Loucy (cell line): ENCODE measurements around the gene ZFP91.

Experiments used
- H2AFZ ChIP-seq: fragments of 200-600 bp; sonication (generic); 2 replicates; pipeline ENCODE4 v1.6.0; 2016; ENCODE audit warnings: antibody characterized with exemption, mild to moderate bottlenecking, low read length, moderate library complexity
- H3F3A ChIP-seq: fragments of 200-600 bp; 2 replicates; pipeline ENCODE4 v1.6.0; 2016; ENCODE audit warnings: antibody characterized with exemption, low read depth, mild to moderate bottlenecking
- H3K27me3 ChIP-seq: fragments of 200-600 bp; sonication (generic); 2 replicates; pipeline ENCODE4 v1.6.1; 2014; ENCODE audit warnings: low read length, mild to moderate bottlenecking; ENCODE audit not compliant: insufficient read depth, poor library complexity, severe bottlenecking
- H3K36me3 ChIP-seq: fragments of 200-600 bp; sonication (generic); 2 replicates; pipeline ENCODE4 v1.6.1; 2016; ENCODE audit warnings: low read length; ENCODE audit not compliant: insufficient read depth
- H3K4me1 ChIP-seq: fragments of 200-600 bp; sonication (generic); 2 replicates; pipeline ENCODE4 v1.5.1; 2014; ENCODE audit warnings: low read length, mild to moderate bottlenecking; ENCODE audit not compliant: insufficient read depth, poor library complexity, severe bottlenecking
- H3K4me2 ChIP-seq: fragments of 200-600 bp; sonication (generic); 2 replicates; pipeline ENCODE4 v1.6.0; 2014; ENCODE audit warnings: antibody characterized with exemption, low read length, low read depth, mild to moderate bottlenecking; ENCODE audit not compliant: poor library complexity, severe bottlenecking
- H3K4me3 ChIP-seq: fragments of 200-600 bp; sonication (generic); 2 replicates; pipeline ENCODE4 v1.5.1; 2014; ENCODE audit warnings: low read length, mild to moderate bottlenecking, mixed read lengths; ENCODE audit not compliant: poor library complexity, severe bottlenecking
- H3K79me2 ChIP-seq: fragments of 200-600 bp; sonication (generic); 2 replicates; pipeline ENCODE4 v1.6.1; 2014; ENCODE audit warnings: low read length; ENCODE audit not compliant: insufficient read depth
- H3K9ac ChIP-seq: fragments of 200-600 bp; sonication (generic); 2 replicates; pipeline ENCODE4 v1.6.0; 2014; ENCODE audit warnings: mild to moderate bottlenecking, low read depth, low read length, moderate library complexity; ENCODE audit not compliant: poor library complexity, severe bottlenecking
- H3K9me2 ChIP-seq: fragments of 200-600 bp; sonication (generic); replicated peaks from 2 replicates; pipeline ENCODE4 v1.6.1; 2016; ENCODE audit warnings: low read depth, low read length, mixed read lengths
- H3K9me3 ChIP-seq: fragments of 200-600 bp; sonication (generic); 2 replicates; pipeline ENCODE4 v1.6.1; 2014; ENCODE audit warnings: mild to moderate bottlenecking, antibody characterized with exemption, low read length, low read depth; ENCODE audit not compliant: insufficient read depth
- H4K20me1 ChIP-seq: fragments of 200-600 bp; sonication (generic); 2 replicates; pipeline ENCODE4 v1.6.0; 2014; ENCODE audit warnings: antibody characterized with exemption, low read length, mild to moderate bottlenecking; ENCODE audit not compliant: insufficient read depth, poor library complexity, severe bottlenecking
- CTCF ChIP-seq: fragments of 200-600 bp; sonication (generic); conservative IDR thresholded peaks from 2 replicates; pipeline ENCODE4 v1.5.1; 2014; ENCODE audit warnings: mild to moderate bottlenecking, antibody characterized with exemption, low read length
- EZH2phosphoT487 ChIP-seq: fragments of 200-600 bp; IDR thresholded peaks from 2 replicates; pipeline ENCODE4 v1.6.1; 2018; ENCODE audit warnings: antibody characterized with exemption, mild to moderate bottlenecking, moderate library complexity, borderline replicate concordance

The ZFP91 gene

GRCh38 chr11:58546841-58547240, 32.0 kb upstream of the ZFP91 start:
- H3F3A ChIP-seq: 0 out of 2 replicates have a peak, but pooled peaks cover 4% of the 10 kb centered on the region
- H3K79me2 ChIP-seq: no peaks in the 10 kb centered on the region
- H3K36me3 ChIP-seq: peaks cover 92% of the 10 kb centered on the region; the same call in 1 of the 2 replicates
- H3K27me3 ChIP-seq: no peaks in the 10 kb centered on the region
- H3K9me3 ChIP-seq: no peaks in the 10 kb centered on the region
- H3K9ac ChIP-seq: no peak overlapping the region
- no peaks in the 10 kb centered on the region for H3K9me2 ChIP-seq
- no peaks in the 10 kb centered on the region for H3K4me1 ChIP-seq
- H3K4me3 ChIP-seq: no peak overlapping the region
- no peak overlapping the region for H2AFZ ChIP-seq
- no peak for TF ChIP-seq EZH2phosphoT487
- TF ChIP-seq CTCF: no peak
- H3K4me2 ChIP-seq: no peak overlapping the region
- H4K20me1 ChIP-seq: no peaks in the 10 kb centered on the region

- H3K27me3 ChIP-seq: no peaks in the 10 kb centered on the region
- TF ChIP-seq EZH2phosphoT487 (no peak), CTCF (no peak)
- H3K9me3 ChIP-seq: no peaks in the 10 kb centered on the region
- no peaks in the 10 kb centered on the region for H3F3A ChIP-seq
- no peaks in the 10 kb centered on the region for H3K9me2 ChIP-seq
- no peak overlapping the region for H3K4me3 ChIP-seq
- no peaks in the 10 kb centered on the region for H4K20me1 ChIP-seq
- no peaks in the 10 kb centered on the region for H3K4me1 ChIP-seq
- H3K36me3 ChIP-seq: peaks cover 99% of the 10 kb centered on the region
- no peak overlapping the region for H3K9ac ChIP-seq
- H3K79me2 ChIP-seq: no peaks in the 10 kb centered on the region
- no peak overlapping the region for H2AFZ ChIP-seq
- H3K4me2 ChIP-seq: no peak overlapping the region
Measured at GRCh38 chr11:58549644-58550043, 29.2 kb upstream of the ZFP91 start.

- Histone ChIP-seq H3K9ac (no peak overlapping the region), H3K4me3 (no peak overlapping the region), H3K79me2 (peaks cover 81% of the 10 kb centered on the region), H3K4me1 (peaks cover 30% of the 10 kb centered on the region), H3F3A (no peaks in the 10 kb centered on the region), H3K36me3 (peaks cover 48% of the 10 kb centered on the region), H3K9me2 (no peaks in the 10 kb centered on the region), H3K9me3 (no peaks in the 10 kb centered on the region), H2AFZ (no peak overlapping the region), H3K4me2 (peak overlapping the region; percentile 2), H3K27me3 (no peaks in the 10 kb centered on the region), H4K20me1 (peaks cover 73% of the 10 kb centered on the region)
- TF ChIP-seq CTCF (no peak), EZH2phosphoT487 (no peak)
Measured at GRCh38 chr11:58560842-58561241, 18.0 kb upstream of the ZFP91 start.
